GM12878 (cell line): ENCODE results near the gene AFMID. TPM values are rescaled to one million over a fixed set of nuclear protein-coding genes. Genes with fewer than 3 reads are reported as not detected.

ENCODE experiments used
- CREM ChIP-seq: IDR thresholded peaks from 2 replicates; pipeline ENCODE4 v1.6.1; 2014; ENCODE audit warnings: antibody characterized with exemption, low read depth
- DPF2 ChIP-seq: fragments of 450-650 bp; IDR thresholded peaks from 2 replicates; pipeline ENCODE4 v1.6.1; 2017; ENCODE audit warnings: mild to moderate bottlenecking
- ELK1 ChIP-seq: IDR thresholded peaks from 2 replicates; pipeline ENCODE4 v1.6.1; 2012; ENCODE audit warnings: low read depth, low read length, improper control_type of control experiment
- FOXM1 ChIP-seq: IDR thresholded peaks from 2 replicates; pipeline ENCODE4 v1.6.1; 2012; ENCODE audit warnings: low read depth, mild to moderate bottlenecking, inconsistent platforms, low read length, moderate library complexity
- GATAD2B ChIP-seq: fragments of 450-650 bp; conservative IDR thresholded peaks from 2 replicates; pipeline ENCODE4 v1.6.1; 2017; ENCODE audit warnings: low read depth, mild to moderate bottlenecking, moderate library complexity
- RBBP5 ChIP-seq: fragments of 200-600 bp; sonication (generic); conservative IDR thresholded peaks from 2 replicates; pipeline ENCODE4 v1.6.1; 2016
- RELA ChIP-seq: fragments of 450-650 bp; IDR thresholded peaks from 2 replicates; pipeline ENCODE4 v1.8.0; 2014; ENCODE audit warnings: borderline replicate concordance; ENCODE audit not compliant: partially characterized antibody
- SMAD1 ChIP-seq: fragments of 450-650 bp; IDR thresholded peaks from 2 replicates; pipeline ENCODE4 v1.6.1; 2018; ENCODE audit warnings: mild to moderate bottlenecking, low read depth; ENCODE audit not compliant: partially characterized antibody
- SPI1 ChIP-seq: IDR thresholded peaks from 2 replicates; pipeline ENCODE4 v1.6.1; 2011; ENCODE audit warnings: low read depth, mild to moderate bottlenecking, low read length, moderate library complexity, borderline replicate concordance; ENCODE audit not compliant: insufficient read depth
- TCF3 ChIP-seq: IDR thresholded peaks from 2 replicates; pipeline ENCODE4 v1.6.1; 2012; ENCODE audit warnings: low read depth, mild to moderate bottlenecking, low read length, borderline replicate concordance; ENCODE audit not compliant: insufficient read depth
- WRNIP1 ChIP-seq: IDR thresholded peaks from 2 replicates; pipeline ENCODE4 v1.6.1; 2011; ENCODE audit warnings: low read depth, low read length, improper control_type of control experiment, borderline replicate concordance
- ZNF24 ChIP-seq: fragments of 450-650 bp; IDR thresholded peaks from 2 replicates; pipeline ENCODE4 v1.6.1; 2017; ENCODE audit warnings: antibody characterized with exemption, mild to moderate bottlenecking
- polyA plus RNA-seq, 11 experiments: library from polyadenylated mRNA; depleted of rRNA in 4 of 11; unstranded in 6 of 11; stranded (reverse) in 5 of 11; fragments of >200 nt; fragmentation: Nextera tagmentation in 4 of 11; fragmentation: Illumina TruSeq in 1 of 11; extraction: Ambion mirVana in 4 of 11; extraction: Trizol in 1 of 11; gene quantifications; 1 replicate in 1 of 11; 2 replicates in 10 of 11; pipeline versions ENCODE4 v1.2.1 to v1.2.3, GENCODE V29; 2011 to 2016; ENCODE audit warnings: inconsistent platforms in 2 of 11, missing spikeins in 2 of 11, low read depth in 1 of 11
- total RNA-seq, 4 experiments: library from RNA; depleted of rRNA in 3 of 4; stranded (reverse); fragments of >200 nt in 3 of 4; fragmentation: Illumina TruSeq in 1 of 4; extraction: Trizol in 1 of 4; gene quantifications; 2 replicates each; pipeline versions ENCODE4 v1.2.1 to v1.2.3, GENCODE V29; 2013 to 2021

The AFMID gene
- total and polyA plus RNA-seq, 10 of the 15 experiments (the other 5 are each of a cell fraction or from before 2014, with no cell fraction given) = 36.1 to 98.8 (median 51.6) TPM

DNA sequence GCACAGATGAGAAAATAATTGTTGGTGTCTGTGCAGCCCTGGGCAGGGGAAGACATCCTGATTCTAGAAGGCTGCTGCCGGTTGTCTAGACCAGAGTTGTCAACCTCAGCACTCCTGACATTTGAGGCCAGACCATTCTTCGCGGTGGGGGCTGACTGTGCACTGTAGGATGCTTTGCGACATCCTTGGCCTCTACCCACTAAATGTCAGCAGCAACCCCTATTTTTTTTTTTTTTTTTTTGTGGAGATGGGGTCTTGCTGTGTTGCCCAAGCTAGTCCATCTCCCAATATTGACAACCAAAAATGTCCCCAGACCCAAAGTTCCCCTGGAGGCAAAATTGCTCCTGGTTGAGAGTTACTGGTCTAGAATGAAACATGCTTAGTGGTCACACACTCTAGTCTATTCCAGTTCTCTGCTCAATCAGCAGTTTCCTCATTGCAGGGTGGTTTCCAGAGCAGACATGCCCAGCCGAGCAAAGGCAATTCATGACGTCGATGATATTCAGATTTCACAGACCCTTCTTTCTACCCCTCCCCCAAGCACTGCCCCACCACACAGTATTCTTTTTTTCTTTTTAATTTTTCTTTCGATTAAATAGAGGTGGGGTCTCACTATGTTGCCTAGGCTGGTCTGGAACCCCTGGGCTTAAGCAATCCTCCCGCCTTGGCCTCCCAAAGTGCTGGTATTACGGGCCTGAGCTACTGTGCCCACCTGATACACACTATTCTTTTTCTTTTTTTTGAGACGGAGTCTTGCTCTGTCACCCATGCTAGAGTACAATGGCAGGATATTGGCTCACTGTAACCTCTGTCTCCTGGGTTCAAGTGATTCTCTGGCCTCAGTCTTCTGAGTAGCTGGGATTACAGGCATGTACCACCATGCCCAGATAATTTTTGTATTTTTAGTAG lies 32.0 kb upstream of the AFMID start (continued):
- 0 out of 2 replicates have a peak, but pooled peaks have one; percentile 52 for TF ChIP-seq ELK1
- TF ChIP-seq DPF2 = peak; percentile 40; the same call in 1 of the 2 replicates
- TF ChIP-seq SPI1 = no peak; the same call in 1 of the 2 replicates
- peak; percentile 85 for TF ChIP-seq FOXM1
- no peak for TF ChIP-seq RBBP5
- no peak for TF ChIP-seq TCF3
- TF ChIP-seq GATAD2B = 0 out of 2 replicates have a peak, but pooled peaks have one; percentile 53
- no peak; the same call in 1 of the 2 replicates for TF ChIP-seq ZNF24
- peak; percentile 76; the same call in 1 of the 2 replicates for TF ChIP-seq WRNIP1
- TF ChIP-seq SMAD1 = peak; percentile 15
- peak; percentile 94 for TF ChIP-seq RELA
- TF ChIP-seq CREM = peak; percentile 89
